HG02623 (cell line): ENCODE results near the gene VENTX.
"Not testable (repeated sequence)": the region's sequence is repeated elsewhere in the genome, so short reads cannot be mapped to it uniquely, and the experiment has no call there.

ENCODE experiments used
- ATAC-seq: cut with Tn5 transposase; IDR thresholded peaks from one replicate; pipeline ENCODE4 v1.9.1; 2021; ENCODE audit warnings: moderate library complexity; ENCODE audit not compliant: unreplicated experiment

VENTX gene

GRCh38 chr10:133214468-133215410 is 22.9 kb upstream of the VENTX start:
- no peak for ATAC-seq

DNA sequence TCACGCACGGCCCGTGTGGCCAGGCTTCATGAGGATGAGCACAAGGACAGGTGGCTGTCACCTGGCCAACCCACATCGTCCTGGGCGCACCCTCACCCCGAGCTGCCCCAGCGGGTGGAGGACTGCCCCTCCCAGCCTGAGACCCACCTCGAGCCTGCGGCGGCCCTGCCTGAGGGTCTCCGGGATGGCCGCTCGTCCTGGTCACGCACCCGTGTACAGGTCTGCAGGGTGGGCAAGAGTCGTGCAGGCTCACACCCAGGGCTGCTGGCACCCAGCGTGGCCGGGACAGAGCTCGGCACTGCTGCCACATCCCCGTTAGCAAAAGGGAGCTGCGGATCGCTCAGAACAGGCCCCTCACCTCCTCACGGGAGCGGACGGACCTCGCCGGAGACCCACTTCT is 22.1 kb upstream of the VENTX start:
- no peak for ATAC-seq

GRCh38 chr10:133216776-133217175 is 20.9 kb upstream of the VENTX start:
- no peak for ATAC-seq

DNA sequence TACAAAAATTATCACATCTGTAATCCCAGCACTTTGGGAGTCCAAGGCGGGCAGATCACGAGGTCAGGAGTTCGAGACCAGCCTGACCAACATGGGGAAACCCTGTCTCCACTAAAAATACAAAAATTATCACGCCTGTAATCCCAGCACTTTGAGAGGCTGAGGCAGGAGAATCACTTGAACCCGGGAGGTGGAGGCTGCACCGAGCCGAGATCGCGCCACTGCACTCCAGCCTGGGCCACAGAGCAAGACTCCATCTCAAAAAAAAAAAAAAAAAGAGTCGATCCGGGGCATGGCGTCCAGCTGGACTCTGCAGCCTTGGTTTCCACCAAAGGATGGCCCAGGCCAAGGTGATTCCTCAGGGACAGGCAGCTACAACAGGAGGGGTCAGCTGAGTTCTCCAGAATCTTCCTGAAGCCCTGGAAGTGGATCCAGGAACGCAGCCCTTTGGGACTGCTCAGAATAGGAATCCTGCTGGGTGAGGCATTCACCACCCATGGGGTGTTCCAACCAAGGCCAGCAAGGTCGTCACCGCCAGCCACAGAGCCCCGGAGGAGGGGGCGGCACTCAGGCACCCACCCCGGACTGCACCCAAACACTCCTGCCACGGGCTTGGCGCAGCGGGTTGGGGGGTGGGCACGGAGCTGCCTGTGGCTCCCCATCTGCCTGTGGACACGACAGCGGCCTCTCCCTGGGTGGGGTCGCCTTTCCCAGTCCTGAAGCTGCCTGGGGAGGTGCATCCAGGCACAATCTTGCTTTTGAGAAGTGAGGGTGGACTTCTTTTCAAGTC is 19.7 kb upstream of the VENTX start:
- no peak for ATAC-seq

- ATAC-seq, result no peak
These were observed 18.8 kb upstream of the VENTX start for GRCh38 chr10:133218891-133219290.

GRCh38 chr10:133219782-133220181 is 17.9 kb upstream of the VENTX start:
- no peak for ATAC-seq

DNA sequence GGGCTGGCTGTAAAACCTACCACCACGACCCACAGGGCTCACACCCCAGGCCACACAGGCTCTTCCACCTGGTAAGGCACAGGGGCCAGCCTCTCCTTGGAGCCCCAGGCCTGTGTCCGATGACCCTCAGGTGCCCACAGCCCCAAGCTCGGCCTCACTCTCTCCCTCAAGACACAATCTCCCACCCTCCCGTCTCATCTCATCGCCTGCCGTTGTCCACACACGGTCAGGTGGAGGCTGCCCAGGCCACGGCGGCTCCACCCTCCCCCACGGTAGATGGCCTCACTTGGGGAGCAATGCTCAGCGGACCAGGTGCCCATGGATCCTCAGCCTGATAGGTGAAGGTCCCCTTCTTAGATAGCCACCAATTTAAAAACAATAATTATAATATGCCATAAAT is 16.3 kb upstream of the VENTX start:
- no peak for ATAC-seq

- ATAC-seq, result not testable (repeated sequence)
These were observed 15.9 kb upstream of the VENTX start for GRCh38 chr10:133221756-133222155.

DNA sequence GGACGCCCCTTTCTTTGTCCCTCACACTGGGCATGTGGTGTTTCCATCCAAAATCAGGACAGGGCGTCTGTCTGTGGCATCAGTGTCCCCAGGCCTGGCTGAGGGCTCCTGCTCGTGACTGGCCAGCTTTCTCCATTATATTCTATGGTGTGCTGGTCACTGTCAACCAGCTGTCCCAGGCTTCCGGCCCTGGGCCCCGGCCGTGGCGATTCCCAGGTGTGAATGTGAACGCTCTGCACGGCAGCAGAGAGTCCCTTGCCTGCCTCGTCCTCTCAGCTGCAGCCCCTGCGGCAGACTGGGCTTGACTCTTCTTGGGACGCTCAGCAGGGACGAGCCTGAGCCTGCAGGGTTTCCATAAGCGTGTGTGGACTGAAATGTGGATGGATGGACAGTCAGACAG is 13.6 kb upstream of the VENTX start:
- ATAC-seq, result no peak

- ATAC-seq, result no peak
These were observed 12.8 kb upstream of the VENTX start for GRCh38 chr10:133224756-133225372.

DNA sequence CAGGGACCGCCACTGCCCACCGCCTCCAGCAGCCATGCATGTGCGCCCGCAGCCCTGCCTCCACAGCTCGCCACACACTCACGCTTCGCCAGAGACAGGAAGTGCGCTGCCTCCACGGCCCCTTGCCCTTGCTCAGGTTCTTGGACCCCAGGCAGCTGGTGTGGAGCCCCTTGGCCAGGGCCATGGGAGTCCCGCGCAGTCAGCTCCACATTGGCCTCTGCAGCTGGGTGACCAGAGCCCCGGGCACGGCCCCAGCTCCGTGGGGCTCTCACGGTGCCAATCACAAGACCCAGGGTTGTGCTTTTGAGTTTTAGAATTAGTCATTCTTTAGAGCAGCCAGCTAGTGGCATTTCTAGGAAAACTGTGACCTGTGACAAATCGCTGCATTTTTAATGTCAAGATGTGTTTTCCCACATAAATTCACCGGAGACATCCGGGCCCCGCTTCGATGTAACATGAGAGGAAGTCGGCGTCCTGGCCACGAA is 11.9 kb upstream of the VENTX start:
- ATAC-seq, result no peak

DNA sequence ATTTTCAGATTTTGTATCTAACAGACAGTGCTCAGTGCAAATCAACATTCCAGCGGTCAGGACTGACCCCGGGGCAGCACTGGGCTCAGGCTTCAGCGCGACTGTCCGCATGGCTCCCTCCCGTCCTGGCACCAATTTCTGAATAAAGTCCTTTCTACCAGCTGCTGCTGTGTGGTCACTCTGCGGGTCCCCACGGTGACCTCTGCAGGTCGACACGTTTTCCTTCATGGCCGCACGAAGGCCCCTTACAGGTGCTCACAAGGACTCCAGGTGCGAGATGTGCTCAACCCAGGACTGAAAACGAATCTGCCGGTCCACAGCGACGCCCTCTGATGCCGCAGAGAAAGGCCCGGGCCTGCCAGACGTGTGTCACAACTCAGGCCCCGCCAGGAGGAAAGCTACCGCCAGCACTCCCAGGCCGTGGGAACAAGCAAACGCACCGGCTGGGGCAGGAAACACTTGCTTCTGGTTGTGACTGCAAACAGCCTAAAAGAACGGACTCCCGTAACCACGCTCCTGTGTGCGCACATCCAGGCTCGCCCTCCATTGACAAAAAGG is 11.3 kb upstream of the VENTX start:
- ATAC-seq, result no peak

DNA sequence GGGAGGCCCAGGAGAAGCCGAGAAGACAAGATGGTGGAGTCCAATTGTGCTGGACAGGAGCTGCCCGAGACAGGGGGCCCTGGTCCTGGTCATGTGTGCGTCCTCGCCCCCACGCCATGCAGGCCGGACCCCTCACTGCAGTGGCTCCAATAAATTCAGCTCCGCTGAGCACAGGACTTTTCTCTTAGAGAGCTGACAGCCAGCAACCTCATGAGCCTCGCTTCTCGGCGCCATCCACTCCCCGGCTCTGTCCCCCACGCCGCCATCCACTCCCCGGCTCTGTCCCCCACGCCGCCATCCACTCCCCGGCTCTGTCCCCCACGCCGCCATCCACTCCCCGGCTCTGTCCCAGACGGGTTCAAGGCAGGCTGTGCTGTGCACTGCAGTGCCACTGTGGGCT is 10.4 kb upstream of the VENTX start:
- ATAC-seq, result no peak

DNA sequence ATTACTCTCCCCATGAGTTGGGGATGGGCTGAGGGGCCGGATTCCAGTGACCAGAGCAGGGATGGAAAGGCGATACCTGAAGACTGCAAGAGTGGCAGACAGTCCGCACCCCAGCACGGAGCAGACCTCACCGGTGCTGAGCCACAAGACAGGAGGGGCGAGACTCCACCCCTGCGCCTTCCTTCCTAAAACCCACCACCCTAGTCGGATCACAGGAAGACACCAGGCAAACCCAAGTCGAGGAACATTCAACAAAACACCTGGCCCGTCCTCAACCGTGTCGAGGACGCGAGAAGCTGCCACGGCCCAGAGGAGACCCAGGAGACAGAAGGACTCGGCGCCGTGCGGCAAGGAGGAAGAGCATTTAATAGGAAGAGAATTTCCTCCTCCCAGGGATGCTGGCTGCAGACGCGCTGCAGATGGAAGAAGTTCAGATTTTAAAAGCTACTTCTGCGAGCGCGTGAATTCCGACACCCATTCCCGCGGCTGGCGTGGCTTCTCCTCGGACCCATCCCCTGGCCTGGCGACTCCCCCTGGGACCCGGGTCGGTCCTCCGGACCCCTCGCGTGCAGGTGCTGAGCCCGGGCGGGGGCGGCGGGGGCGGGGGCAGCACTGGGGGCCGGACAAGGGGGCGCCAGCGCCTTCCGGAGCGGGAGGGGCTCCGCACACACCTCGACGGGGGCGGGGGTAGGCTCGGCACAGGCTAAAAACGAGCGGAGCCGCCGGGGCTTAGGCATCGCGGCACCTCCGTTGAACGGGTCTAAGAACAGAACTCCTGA is 8.2 kb upstream of the VENTX start:
- ATAC-seq, result no peak

- no peak for ATAC-seq
These were observed 7.7 kb upstream of the VENTX start, which contains the start of gene UTF1 for GRCh38 chr10:133230044-133230361. Gene UTF1, plus strand, starts transcription at chr10:133230217. Its CDS starts 72 bp downstream, at chr10:133230289.

GRCh38 chr10:133230387-133231195 is 7.1 kb upstream of the VENTX start:
- ATAC-seq, result no peak

DNA sequence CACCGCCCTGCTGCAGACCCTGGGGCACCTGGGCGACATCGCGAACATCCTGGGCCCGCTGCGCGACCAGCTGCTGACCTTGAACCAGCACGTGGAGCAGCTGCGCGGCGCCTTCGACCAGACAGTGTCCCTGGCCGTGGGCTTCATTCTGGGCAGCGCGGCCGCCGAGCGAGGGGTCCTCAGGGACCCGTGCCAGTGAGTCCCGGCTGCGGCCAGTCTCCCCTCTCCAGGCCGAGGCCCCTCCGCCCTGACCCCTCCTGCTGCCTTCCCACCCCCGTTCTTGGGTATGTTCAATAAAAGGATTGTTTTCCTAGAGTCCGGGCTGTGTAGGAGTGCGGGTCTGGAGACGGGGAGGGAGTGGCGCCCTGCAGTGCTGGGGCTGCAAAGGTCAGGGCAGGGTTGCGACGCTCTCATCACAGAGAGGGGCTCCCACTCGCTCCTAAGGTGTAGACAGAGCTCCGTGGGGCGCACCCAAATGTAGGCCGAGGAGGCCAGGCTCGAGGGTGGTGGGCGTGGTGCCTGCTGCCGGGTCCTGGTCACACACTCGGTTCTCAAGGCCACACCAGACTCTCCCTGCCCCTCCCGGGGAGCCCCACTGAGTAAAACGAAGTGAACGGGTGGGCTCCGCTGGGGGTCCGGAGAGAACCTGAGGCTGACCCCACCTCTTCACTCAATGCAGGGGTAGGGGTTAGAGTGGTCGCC is 6.3 kb upstream of the VENTX start:
- ATAC-seq, result no peak

DNA sequence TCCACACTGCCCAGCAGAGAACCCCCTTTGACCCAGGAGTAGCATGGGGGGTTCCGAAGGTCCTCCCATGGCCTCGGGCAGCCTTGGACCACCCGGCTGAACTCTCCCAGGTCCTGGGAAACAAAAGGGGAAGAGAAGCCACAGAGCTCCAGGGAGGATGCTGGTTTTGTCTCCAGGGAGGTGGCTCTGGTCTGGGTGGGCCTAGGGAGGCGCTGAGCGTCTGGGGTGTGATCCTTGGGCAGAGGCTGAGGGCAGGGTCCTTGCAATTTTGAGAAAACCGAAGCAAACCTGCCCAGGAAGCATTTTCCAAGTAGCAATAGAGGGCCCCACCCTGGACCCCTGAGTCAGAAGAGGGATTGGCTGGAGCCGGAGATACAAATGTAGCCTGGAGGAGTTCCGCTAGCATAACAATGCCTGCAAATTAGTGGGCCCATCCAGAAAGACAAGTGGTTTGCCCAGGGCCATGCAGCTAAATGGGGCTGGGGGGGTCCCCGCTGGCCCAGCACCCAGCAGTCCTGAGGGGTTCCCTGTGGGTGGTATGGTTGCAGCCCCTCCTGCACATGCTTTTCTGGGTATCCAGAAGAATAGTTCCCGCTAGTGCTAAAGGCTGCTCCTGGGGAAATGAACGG is 5.6 kb upstream of the VENTX start:
- ATAC-seq, result no peak
